Astrocyte (in vitro differentiated cells and primary cell): ENCODE results near the gene GRIK3. TPM values are rescaled to one million over a fixed set of nuclear protein-coding genes. Genes with fewer than 3 reads are reported as not detected.
"Not testable (repeated sequence)": the region's sequence is repeated elsewhere in the genome, so short reads cannot be mapped to it uniquely, and the experiment has no call there.

ENCODE experiments used
- DNase-seq: peaks from one replicate; pipeline ENCODE4 v3.0.0-alpha.2; 2010; ENCODE audit warnings: low read depth
- FAIRE-seq: peaks from 2 replicates; lab custom pipeline; 2011; peaks lifted over from hg19 to GRCh38; lab: Jason Lieb, UNC
- H2AFZ ChIP-seq: 2 replicates; pipeline ENCODE4 v1.6.0; 2012; ENCODE audit warnings: low read depth, low read length, inconsistent platforms
- H3K27ac ChIP-seq: 2 replicates; pipeline ENCODE4 v1.5.1; 2011; ENCODE audit warnings: low read depth, low read length, inconsistent platforms
- H3K27me3 ChIP-seq: 2 replicates; pipeline ENCODE4 v1.6.0; 2011; ENCODE audit warnings: low read length, inconsistent platforms; ENCODE audit not compliant: insufficient read depth
- H3K36me3 ChIP-seq: 2 replicates; pipeline ENCODE4 v1.5.1; 2011; ENCODE audit warnings: low read length, inconsistent platforms; ENCODE audit not compliant: insufficient read depth
- H3K4me1 ChIP-seq: 2 replicates; pipeline ENCODE4 v1.5.1; 2011; ENCODE audit warnings: low read length, inconsistent platforms; ENCODE audit not compliant: insufficient read depth
- H3K4me2 ChIP-seq: 2 replicates; pipeline ENCODE4 v1.6.0; 2012; ENCODE audit warnings: low read length, inconsistent platforms
- H3K4me3 ChIP-seq: 2 replicates; pipeline ENCODE4 v1.5.1; 2011; ENCODE audit warnings: low read depth, mild to moderate bottlenecking, low read length, inconsistent platforms; ENCODE audit not compliant: insufficient read depth
- H3K79me2 ChIP-seq: 2 replicates; pipeline ENCODE4 v1.6.0; 2012; ENCODE audit warnings: mild to moderate bottlenecking, low read length, inconsistent platforms; ENCODE audit not compliant: insufficient read depth
- H3K9ac ChIP-seq: 2 replicates; pipeline ENCODE4 v1.6.0; 2012; ENCODE audit warnings: mild to moderate bottlenecking, low read length, inconsistent platforms
- H3K9me3 ChIP-seq: 2 replicates; pipeline ENCODE4 v1.5.1; 2012; ENCODE audit warnings: low read depth, mild to moderate bottlenecking, low read length, inconsistent platforms; ENCODE audit not compliant: insufficient read depth
- H4K20me1 ChIP-seq: 2 replicates; pipeline ENCODE4 v1.6.0; 2012; ENCODE audit warnings: low read length, inconsistent platforms; ENCODE audit not compliant: insufficient read depth
- H3K27ac Mint-ChIP-seq: one replicate; pipeline ENCODE4 v1.8.0; 2021; ENCODE audit warnings: mild to moderate bottlenecking, mixed read lengths; ENCODE audit not compliant: unreplicated experiment
- H3K27me3 Mint-ChIP-seq: one replicate; pipeline ENCODE4 v1.8.0; 2021; ENCODE audit warnings: low read depth, mixed read lengths; ENCODE audit not compliant: unreplicated experiment
- H3K36me3 Mint-ChIP-seq: one replicate; pipeline ENCODE4 v1.8.0; 2021; ENCODE audit warnings: low read depth, mixed read lengths; ENCODE audit not compliant: unreplicated experiment
- H3K4me1 Mint-ChIP-seq: one replicate; pipeline ENCODE4 v1.8.0; 2021; ENCODE audit warnings: low read depth, mixed read lengths; ENCODE audit not compliant: unreplicated experiment
- H3K4me3 Mint-ChIP-seq: one replicate; pipeline ENCODE4 v1.8.0; 2021; ENCODE audit warnings: mild to moderate bottlenecking, moderate library complexity, mixed read lengths; ENCODE audit not compliant: unreplicated experiment
- H3K9me3 Mint-ChIP-seq: one replicate; pipeline ENCODE4 v1.8.0; 2021; ENCODE audit warnings: mild to moderate bottlenecking, mixed read lengths; ENCODE audit not compliant: unreplicated experiment
- EZH2 ChIP-seq: IDR thresholded peaks from 2 replicates; pipeline ENCODE4 v1.6.1; 2012; ENCODE audit warnings: mild to moderate bottlenecking, low read length, inconsistent platforms; ENCODE audit not compliant: insufficient read depth
- total RNA-seq: library from RNA; stranded (reverse); gene quantifications from 2 replicates; pipeline ENCODE4 v1.2.1, GENCODE V29; 2021
- TF ChIP-seq, protein P1 (sequence below): IDR thresholded peaks from 2 replicates; pipeline ENCODE4 v1.5.1; 2011; ENCODE audit warnings: low read depth, mild to moderate bottlenecking, inconsistent platforms, low read length, moderate library complexity; ENCODE audit not compliant: insufficient read depth

Gene GRIK3
- total RNA-seq, 1 donor from 2014 or later: 0.16 TPM

DNA sequence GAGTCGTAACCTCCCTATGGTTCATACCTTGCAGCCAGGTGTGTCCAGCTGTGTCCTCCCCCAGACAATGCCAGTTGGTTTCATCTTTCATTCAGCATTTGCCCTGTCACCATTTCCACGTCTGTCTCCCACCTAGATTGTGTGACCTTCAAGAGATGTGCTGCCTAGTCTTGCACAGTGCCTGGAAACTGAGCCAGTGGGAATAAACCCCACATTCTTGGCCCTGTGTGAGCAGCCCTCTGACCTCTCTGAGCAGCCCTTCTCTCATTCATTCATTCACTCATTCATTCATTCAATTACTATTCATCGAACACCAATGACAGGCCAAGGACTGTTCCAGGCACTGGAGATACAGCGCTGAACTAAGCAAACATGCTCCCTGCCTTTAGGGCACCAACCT is 115.7 kb downstream of the GRIK3 start:
- Histone ChIP-seq H2AFZ (no peak overlapping the region), H3K4me1 (no peaks in the 10 kb centered on the region), H3K36me3 (no peaks in the 10 kb centered on the region), H3K27me3 (no peaks in the 10 kb centered on the region), H3K27ac (no peak overlapping the region), H3K4me2 (no peak overlapping the region), H3K4me3 (no peak overlapping the region), H3K79me2 (no peaks in the 10 kb centered on the region), H3K9ac (no peak overlapping the region), H4K20me1 (no peaks in the 10 kb centered on the region), H3K9me3 (no peaks in the 10 kb centered on the region)
- Mint-ChIP-seq H3K27ac (no peak overlapping the region), H3K27me3 (peaks cover 72% of the 10 kb centered on the region), H3K4me3 (no peak overlapping the region), H3K36me3 (no peaks in the 10 kb centered on the region), H3K9me3 (peaks cover 2% of the 10 kb centered on the region), H3K4me1 (no peaks in the 10 kb centered on the region)
- TF ChIP-seq, protein P1, sequence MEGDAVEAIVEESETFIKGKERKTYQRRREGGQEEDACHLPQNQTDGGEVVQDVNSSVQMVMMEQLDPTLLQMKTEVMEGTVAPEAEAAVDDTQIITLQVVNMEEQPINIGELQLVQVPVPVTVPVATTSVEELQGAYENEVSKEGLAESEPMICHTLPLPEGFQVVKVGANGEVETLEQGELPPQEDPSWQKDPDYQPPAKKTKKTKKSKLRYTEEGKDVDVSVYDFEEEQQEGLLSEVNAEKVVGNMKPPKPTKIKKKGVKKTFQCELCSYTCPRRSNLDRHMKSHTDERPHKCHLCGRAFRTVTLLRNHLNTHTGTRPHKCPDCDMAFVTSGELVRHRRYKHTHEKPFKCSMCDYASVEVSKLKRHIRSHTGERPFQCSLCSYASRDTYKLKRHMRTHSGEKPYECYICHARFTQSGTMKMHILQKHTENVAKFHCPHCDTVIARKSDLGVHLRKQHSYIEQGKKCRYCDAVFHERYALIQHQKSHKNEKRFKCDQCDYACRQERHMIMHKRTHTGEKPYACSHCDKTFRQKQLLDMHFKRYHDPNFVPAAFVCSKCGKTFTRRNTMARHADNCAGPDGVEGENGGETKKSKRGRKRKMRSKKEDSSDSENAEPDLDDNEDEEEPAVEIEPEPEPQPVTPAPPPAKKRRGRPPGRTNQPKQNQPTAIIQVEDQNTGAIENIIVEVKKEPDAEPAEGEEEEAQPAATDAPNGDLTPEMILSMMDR: no peak
- no peak for TF ChIP-seq EZH2
- no peak for DNase-seq
- FAIRE-seq: no peak

DNA sequence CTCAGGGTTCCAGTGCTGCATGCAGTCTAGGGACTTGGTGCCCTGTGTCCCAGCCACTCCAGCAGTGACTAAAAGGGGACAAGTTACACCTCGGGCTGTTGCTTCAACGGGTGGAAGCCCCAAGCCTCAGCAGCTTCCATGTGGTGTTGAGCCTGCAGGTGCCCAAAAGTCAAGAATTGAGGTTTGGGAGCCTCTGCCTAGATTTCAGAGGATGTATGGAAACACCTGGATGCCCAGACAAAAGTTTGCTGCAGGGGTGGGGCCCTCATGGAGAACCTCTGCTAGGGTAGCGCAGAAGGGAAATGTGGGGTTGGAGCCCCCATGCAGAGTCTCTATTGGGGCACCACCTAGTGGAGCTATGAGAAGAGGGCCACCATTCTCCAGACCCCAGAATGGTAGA is 117.8 kb downstream of the GRIK3 start:
- H3K4me1 ChIP-seq, H4K20me1 ChIP-seq, H3K36me3 ChIP-seq, H3K9ac ChIP-seq, H3K27ac ChIP-seq, H2AFZ ChIP-seq, FAIRE-seq, H3K79me2 ChIP-seq, H3K27me3 ChIP-seq, H3K4me1 Mint-ChIP-seq, DNase-seq, H3K4me2 ChIP-seq, H3K27ac Mint-ChIP-seq, H3K9me3 Mint-ChIP-seq, H3K36me3 Mint-ChIP-seq, H3K4me3 ChIP-seq, H3K9me3 ChIP-seq, H3K4me3 Mint-ChIP-seq: not testable (repeated sequence)
- peaks cover 68% of the 10 kb centered on the region for H3K27me3 Mint-ChIP-seq

DNA sequence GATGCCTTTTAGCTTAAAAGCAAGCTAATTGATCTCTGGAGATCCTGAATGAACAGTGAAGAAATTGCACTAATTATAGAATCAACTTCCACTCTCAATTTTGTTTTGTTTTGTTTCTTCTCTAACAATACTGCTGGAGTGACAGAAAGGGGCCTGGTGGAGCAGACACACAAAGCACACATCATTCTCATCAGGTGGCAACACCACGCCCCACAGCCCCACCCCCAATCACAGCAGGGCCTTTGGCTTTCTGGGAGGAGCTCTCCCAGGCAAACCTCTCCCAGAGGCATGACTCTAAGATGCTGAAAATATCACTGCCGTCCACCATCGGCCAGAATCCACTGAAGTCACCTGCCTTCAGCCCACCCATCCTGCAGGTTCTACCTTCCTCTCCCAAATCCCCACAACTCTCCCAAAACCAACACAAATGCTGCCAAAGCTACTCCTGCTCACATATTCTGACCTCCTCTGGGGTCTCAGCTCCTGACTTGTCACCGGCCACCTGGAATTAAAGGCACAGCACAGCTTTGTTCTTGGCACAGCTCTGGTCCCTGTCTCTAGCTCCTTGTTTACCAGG is 120.7 kb downstream of the GRIK3 start:
- H3K36me3 ChIP-seq: no peaks in the 10 kb centered on the region
- no peak overlapping the region for H3K4me2 ChIP-seq
- DNase-seq: no peak
- no peaks in the 10 kb centered on the region for H3K4me1 ChIP-seq
- Mint-ChIP-seq H3K27ac (no peak overlapping the region), H3K27me3 (peaks cover 62% of the 10 kb centered on the region), H3K4me1 (no peaks in the 10 kb centered on the region), H3K9me3 (peaks cover 2% of the 10 kb centered on the region), H3K4me3 (no peak overlapping the region), H3K36me3 (no peaks in the 10 kb centered on the region)
- H2AFZ ChIP-seq: no peak overlapping the region
- H3K4me3 ChIP-seq: no peak overlapping the region
- H3K79me2 ChIP-seq: no peaks in the 10 kb centered on the region
- no peaks in the 10 kb centered on the region for H4K20me1 ChIP-seq
- H3K9me3 ChIP-seq: no peaks in the 10 kb centered on the region
- no peaks in the 10 kb centered on the region for H3K27me3 ChIP-seq
- no peak overlapping the region for H3K9ac ChIP-seq
- no peak for FAIRE-seq
- no peak for TF ChIP-seq EZH2
- TF ChIP-seq, protein P1: no peak
- H3K27ac ChIP-seq: no peak overlapping the region
